Adrenal gland (tissue), 5 donors: ENCODE results near the gene CCDC186.

Experiments
- CTCF ChIP-seq, 6 experiments: fragments of 450-650 bp in 4 of 6; fragments of 200-600 bp in 2 of 6; sonication (generic) in 1 of 6; IDR thresholded peaks; 1 replicate in 5 of 6; 2 replicates in 1 of 6; pipeline versions ENCODE4 v1.5.1 to v1.8.0; 2016 to 2021; ENCODE audit warnings: antibody characterized with exemption in 6 of 6, mild to moderate bottlenecking in 2 of 6, moderate library complexity in 1 of 6
- POLR2A ChIP-seq, 2 donors: fragments of 450-650 bp; IDR thresholded peaks; one replicate each; pipeline ENCODE4 v1.6.1; 2017; ENCODE audit warnings: antibody characterized with exemption in 2 of 2, mild to moderate bottlenecking in 2 of 2, moderate library complexity in 1 of 2
- donor health status: DM: no; HTN: no; CAD: no.

- TF ChIP-seq CTCF (IDR thresholded peaks at IDR 0.05) = no peak
- no peak for TF ChIP-seq POLR2A (IDR thresholded peaks at IDR 0.05)
These were observed 5.7 kb upstream of the CCDC186 start for GRCh38 chr10:114179747-114180146.
